HAP-1 (cell line): ENCODE measurements around the gene CFAP210.

Experiments used
- DNase-seq, 2 experiments: peaks; one replicate each; pipeline ENCODE4 v3.0.0-alpha.2; 2016 to 2020; ENCODE audit warnings: low spot score in 2 of 2
- H3K27me3 ChIP-seq: fragments of 250-450 bp; sonication (Bioruptor Pico); 2 replicates; pipeline ENCODE4 v1.5.1; 2020; ENCODE audit warnings: low read depth, mild to moderate bottlenecking, moderate library complexity
- H3K36me3 ChIP-seq: fragments of 250-450 bp; sonication (Bioruptor Pico); replicated peaks from 2 replicates; pipeline ENCODE4 v1.5.1; 2020; ENCODE audit warnings: mild to moderate bottlenecking
- H3K4me1 ChIP-seq: fragments of 250-450 bp; sonication (Bioruptor Pico); 2 replicates; pipeline ENCODE4 v1.5.1; 2020; ENCODE audit warnings: mild to moderate bottlenecking
- H3K4me3 ChIP-seq: fragments of 250-450 bp; sonication (Bioruptor Pico); 2 replicates; pipeline ENCODE4 v1.5.1; 2020; ENCODE audit warnings: mild to moderate bottlenecking, moderate library complexity
- H3K9me3 ChIP-seq: fragments of 250-450 bp; sonication (Bioruptor Pico); 2 replicates; pipeline ENCODE4 v1.5.1; 2020; ENCODE audit warnings: mild to moderate bottlenecking, moderate library complexity
- in situ Hi-C: fragments of 300-500 bp; cut with MboI; formaldehyde crosslinking; loops from 3 replicates; pipeline ENCODE4 v1.14.3; 2020; ENCODE audit warnings: low sequenced_read_pairs, inconsistent platforms, mixed read lengths

Gene CFAP210

GRCh38 chr2:169694113-169694893, at the start of gene CFAP210, which contains the start of gene PHOSPHO2:
CFAP210 (minus strand) TSS chr2:169694405; CDS start chr2:169694327, 78 bp downstream.
PHOSPHO2 (plus strand) TSS chr2:169694469; CDS start chr2:169700972, 6,503 bp downstream.
- Histone ChIP-seq H3K4me1 (peaks cover 10% of the 10 kb centered on the region), H3K36me3 (peaks cover 5% of the 10 kb centered on the region), H3K4me3 (peak within 1 kb of the TSS; percentile 87), H3K27me3 (no peaks in the 10 kb centered on the region), H3K9me3 (peaks cover 3% of the 10 kb centered on the region; the same call in 1 of the 2 replicates)
- peak; percentile 91 to 99 for DNase-seq
- in situ Hi-C loops, result no loop called here

- no peak overlapping the region for H3K4me3 ChIP-seq
- peaks cover 33% of the 10 kb centered on the region for H3K36me3 ChIP-seq
- H3K9me3 ChIP-seq, result no peaks in the 10 kb centered on the region
- DNase-seq, result no peak
- in situ Hi-C loops, result no loop called here
- no peaks in the 10 kb centered on the region for H3K27me3 ChIP-seq
- H3K4me1 ChIP-seq, result peaks cover 7% of the 10 kb centered on the region
Observed at GRCh38 chr2:169743549-169743948, 49.3 kb upstream of the CFAP210 start.

- Histone ChIP-seq H3K4me1 (peaks cover 16% of the 10 kb centered on the region), H3K36me3 (peaks cover 33% of the 10 kb centered on the region), H3K27me3 (no peaks in the 10 kb centered on the region), H3K4me3 (no peak overlapping the region), H3K9me3 (no peaks in the 10 kb centered on the region)
- no peak for DNase-seq
- in situ Hi-C loops, result no loop called here
Observed at GRCh38 chr2:169739351-169739750, 45.1 kb upstream of the CFAP210 start.

- in situ Hi-C loops, result no loop called here
- Histone ChIP-seq H3K9me3 (no peaks in the 10 kb centered on the region), H3K27me3 (no peaks in the 10 kb centered on the region), H3K4me1 (peaks cover 16% of the 10 kb centered on the region), H3K36me3 (peaks cover 27% of the 10 kb centered on the region), H3K4me3 (no peak overlapping the region)
- no peak for DNase-seq
Observed at GRCh38 chr2:169738566-169739229, 44.5 kb upstream of the CFAP210 start.

- H3K4me1 ChIP-seq, result peaks cover 16% of the 10 kb centered on the region
- in situ Hi-C loops, result no loop called here
- no peaks in the 10 kb centered on the region for H3K27me3 ChIP-seq
- H3K4me3 ChIP-seq, result peak overlapping the region; percentile 6
- DNase-seq, result no peak
- peaks cover 11% of the 10 kb centered on the region for H3K36me3 ChIP-seq
- no peaks in the 10 kb centered on the region for H3K9me3 ChIP-seq
Observed at GRCh38 chr2:169736902-169737301, 42.7 kb upstream of the CFAP210 start.

GRCh38 chr2:169735623-169736022, 41.4 kb upstream of the CFAP210 start:
- in situ Hi-C loops, result no loop called here
- H3K4me3 ChIP-seq, result peak overlapping the region; percentile 50
- H3K9me3 ChIP-seq, result no peaks in the 10 kb centered on the region
- H3K27me3 ChIP-seq, result no peaks in the 10 kb centered on the region
- DNase-seq, result peak in 1 of 2 experiments; percentile 61
- H3K36me3 ChIP-seq, result no peaks in the 10 kb centered on the region
- peaks cover 16% of the 10 kb centered on the region for H3K4me1 ChIP-seq

- H3K36me3 ChIP-seq, result no peaks in the 10 kb centered on the region
- no peaks in the 10 kb centered on the region for H3K27me3 ChIP-seq
- H3K4me1 ChIP-seq, result peaks cover 16% of the 10 kb centered on the region
- in situ Hi-C loops, result no loop called here
- peak overlapping the region; percentile 50 for H3K4me3 ChIP-seq
- DNase-seq, result peak in 1 of 2 experiments; percentile 59
- H3K9me3 ChIP-seq, result no peaks in the 10 kb centered on the region
Observed at GRCh38 chr2:169734169-169734847, 40.1 kb upstream of the CFAP210 start.

- Histone ChIP-seq H3K36me3 (no peaks in the 10 kb centered on the region), H3K4me3 (peak overlapping the region; percentile 48), H3K9me3 (no peaks in the 10 kb centered on the region), H3K27me3 (no peaks in the 10 kb centered on the region), H3K4me1 (peaks cover 16% of the 10 kb centered on the region)
- no peak for DNase-seq
- in situ Hi-C loops, result no loop called here
Observed at GRCh38 chr2:169732583-169733358, 38.6 kb upstream of the CFAP210 start.

- Histone ChIP-seq H3K36me3 (no peaks in the 10 kb centered on the region), H3K4me1 (peaks cover 16% of the 10 kb centered on the region), H3K27me3 (no peaks in the 10 kb centered on the region), H3K4me3 (no peak overlapping the region), H3K9me3 (no peaks in the 10 kb centered on the region)
- in situ Hi-C loops, result no loop called here
- DNase-seq, result no peak
Observed at GRCh38 chr2:169732075-169732474, 37.9 kb upstream of the CFAP210 start.

GRCh38 chr2:169729274-169729605, 35.0 kb upstream of the CFAP210 start:
- H3K36me3 ChIP-seq, result no peaks in the 10 kb centered on the region
- H3K4me3 ChIP-seq, result no peak overlapping the region
- H3K9me3 ChIP-seq, result no peaks in the 10 kb centered on the region
- DNase-seq, result no peak
- H3K4me1 ChIP-seq, result no peaks in the 10 kb centered on the region; the same call in 1 of the 2 replicates
- H3K27me3 ChIP-seq, result no peaks in the 10 kb centered on the region
- in situ Hi-C loops, result no loop called here

GRCh38 chr2:169727065-169727464, 32.9 kb upstream of the CFAP210 start:
- no peak overlapping the region for H3K4me3 ChIP-seq
- H3K9me3 ChIP-seq, result no peaks in the 10 kb centered on the region
- DNase-seq, result no peak
- no peaks in the 10 kb centered on the region for H3K36me3 ChIP-seq
- in situ Hi-C loops, result no loop called here
- no peaks in the 10 kb centered on the region for H3K27me3 ChIP-seq
- H3K4me1 ChIP-seq, result no peaks in the 10 kb centered on the region; the same call in 1 of the 2 replicates

GRCh38 chr2:169721016-169721415, 26.8 kb upstream of the CFAP210 start:
- no peak for DNase-seq
- Histone ChIP-seq H3K9me3 (no peaks in the 10 kb centered on the region), H3K36me3 (no peaks in the 10 kb centered on the region), H3K4me3 (no peak overlapping the region), H3K27me3 (no peaks in the 10 kb centered on the region), H3K4me1 (no peaks in the 10 kb centered on the region)
- in situ Hi-C loops, result no loop called here

- no peaks in the 10 kb centered on the region for H3K36me3 ChIP-seq
- no peaks in the 10 kb centered on the region for H3K27me3 ChIP-seq
- H3K4me1 ChIP-seq, result no peaks in the 10 kb centered on the region
- no peak overlapping the region for H3K4me3 ChIP-seq
- H3K9me3 ChIP-seq, result no peaks in the 10 kb centered on the region
- in situ Hi-C loops, result no loop called here
- DNase-seq, result no peak
Observed at GRCh38 chr2:169718930-169719504, 24.8 kb upstream of the CFAP210 start.
